Measurements from ENCODE around the gene LRP2.

DNA sequence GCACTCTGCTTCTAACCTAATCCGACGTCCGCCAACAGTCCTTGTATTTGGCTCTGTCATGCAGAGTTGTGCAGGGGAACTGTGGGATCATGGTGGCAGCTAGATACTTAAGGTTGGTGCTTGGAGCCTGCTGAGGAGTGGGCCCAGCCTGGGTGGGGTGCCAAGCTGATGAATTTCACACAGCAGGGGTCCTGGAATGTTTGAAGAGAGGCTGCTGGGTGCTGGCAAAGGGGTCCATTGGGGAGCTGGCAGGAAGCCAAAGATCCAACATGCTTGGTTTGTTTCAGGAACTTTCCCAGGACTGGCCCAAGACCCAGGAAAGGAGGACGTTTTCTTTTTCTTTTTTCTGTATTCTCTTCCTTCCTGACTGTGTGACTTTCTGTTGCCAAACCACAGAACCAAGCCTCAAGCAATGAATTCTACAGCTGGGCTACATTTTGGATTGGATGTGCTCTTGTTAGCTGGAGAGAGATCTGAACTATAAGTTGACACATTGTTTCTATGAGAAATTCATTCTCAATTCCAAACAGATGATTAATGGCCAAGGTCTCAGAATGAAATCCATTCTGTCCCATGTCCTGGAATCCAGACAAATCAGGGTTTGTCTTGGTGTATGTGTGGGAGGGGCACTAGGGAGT is 243.1 kb downstream of the LRP2 start:
- TF ChIP-seq POLR2A (IDR thresholded peaks at IDR 0.05) (no peak), CTCF (IDR thresholded peaks at IDR 0.05) (no peak)

All from uterus (tissue), 2 donors.